Measurements from ENCODE around the gene PPP2R2C. TPM values are rescaled to one million over a fixed set of nuclear protein-coding genes. Genes with fewer than 3 reads are reported as not detected.

PPP2R2C gene
- polyA plus RNA-seq, 1 donor from 2014 or later, result 34.4 TPM

- Histone ChIP-seq H3K9me2 (ENCODE audit: insufficient read depth, low read length) (no peaks in the 10 kb centered on the region), H3K9me3 (ENCODE audit: low read length) (peaks cover 7% of the 10 kb centered on the region), H4K20me1 (ENCODE audit: insufficient read depth) (no peaks in the 10 kb centered on the region), H3K4me2 (ENCODE audit: low read length) (no peak overlapping the region), H3K27me3 (ENCODE audit: insufficient read depth, low read depth, low read length) (no peaks in the 10 kb centered on the region), H3K79me2 (replicated peaks; ENCODE audit: insufficient read depth, low read length) (no peaks in the 10 kb centered on the region), H2AFZ (ENCODE audit: low read depth, low read length) (no peak overlapping the region), H3K27ac (ENCODE audit: low read length) (no peak overlapping the region), H3F3A (ENCODE audit: insufficient read depth, low read length, poor library complexity, severe bottlenecking) (no peaks in the 10 kb centered on the region), H3K4me3 (ENCODE audit: low read length) (no peak overlapping the region), H3K36me3 (ENCODE audit: insufficient read depth, low read length) (peaks cover 13% of the 10 kb centered on the region), H3K9ac (ENCODE audit: low read length) (no peak overlapping the region)
- TF ChIP-seq SMC3 (conservative IDR thresholded peaks at IDR 0.05; ENCODE audit: poor library complexity), result no peak
- no peak for TF ChIP-seq RAD21 (conservative IDR thresholded peaks at IDR 0.05)
- no peak for TF ChIP-seq EZH2 (IDR thresholded peaks at IDR 0.05; ENCODE audit: borderline replicate concordance, insufficient read depth, low read length, poor library complexity, severe bottlenecking)
- TF ChIP-seq MXI1 (conservative IDR thresholded peaks at IDR 0.05; ENCODE audit: poor library complexity, severe bottlenecking), result no peak
- TF ChIP-seq CTCF (IDR thresholded peaks at IDR 0.05; ENCODE audit: poor library complexity, severe bottlenecking), result no peak
- no peak for TF ChIP-seq POLR2AphosphoS5 (IDR thresholded peaks at IDR 0.05)
- TF ChIP-seq EP300 (conservative IDR thresholded peaks at IDR 0.05; ENCODE audit: poor library complexity, severe bottlenecking), result no peak
- no peak for TF ChIP-seq TAF1 (IDR thresholded peaks at IDR 0.05; ENCODE audit: low read depth)
- TF ChIP-seq REST (IDR thresholded peaks at IDR 0.05; ENCODE audit: borderline replicate concordance), result no peak
Observed at GRCh38 chr4:6318206-6318605, 154.2 kb downstream of the PPP2R2C start.

GRCh38 chr4:6316461-6317003 lies 155.9 kb downstream of the PPP2R2C start:
- H3F3A ChIP-seq (ENCODE audit: insufficient read depth, low read length, poor library complexity, severe bottlenecking), result no peaks in the 10 kb centered on the region
- peaks cover 7% of the 10 kb centered on the region for H3K9me3 ChIP-seq (ENCODE audit: low read length)
- H3K9ac ChIP-seq (ENCODE audit: low read length), result no peak overlapping the region
- H3K4me2 ChIP-seq (ENCODE audit: low read length), result no peak overlapping the region
- no peak overlapping the region for H3K27ac ChIP-seq (ENCODE audit: low read length)
- H3K9me2 ChIP-seq (ENCODE audit: insufficient read depth, low read length), result no peaks in the 10 kb centered on the region
- no peak overlapping the region for H2AFZ ChIP-seq (ENCODE audit: low read depth, low read length)
- no peaks in the 10 kb centered on the region for H3K36me3 ChIP-seq (ENCODE audit: insufficient read depth, low read length)
- TF ChIP-seq TAF1 (IDR thresholded peaks at IDR 0.05; ENCODE audit: low read depth) (no peak), REST (IDR thresholded peaks at IDR 0.05; ENCODE audit: borderline replicate concordance) (no peak), EP300 (conservative IDR thresholded peaks at IDR 0.05; ENCODE audit: poor library complexity, severe bottlenecking) (no peak), CTCF (IDR thresholded peaks at IDR 0.05; ENCODE audit: poor library complexity, severe bottlenecking) (no peak), RAD21 (conservative IDR thresholded peaks at IDR 0.05) (no peak), SMC3 (conservative IDR thresholded peaks at IDR 0.05; ENCODE audit: poor library complexity) (no peak)
- no peaks in the 10 kb centered on the region for H3K27me3 ChIP-seq (ENCODE audit: insufficient read depth, low read depth, low read length)
- no peaks in the 10 kb centered on the region for H4K20me1 ChIP-seq (ENCODE audit: insufficient read depth)
- no peaks in the 10 kb centered on the region for H3K79me2 ChIP-seq (replicated peaks; ENCODE audit: insufficient read depth, low read length)
- H3K4me3 ChIP-seq (ENCODE audit: low read length), result no peak overlapping the region
